Right atrium auricular region (tissue), 2 donors: ENCODE measurements around the gene DTL. TPM values are rescaled to one million over a fixed set of nuclear protein-coding genes. Genes with fewer than 3 reads are reported as not detected.
A peak's percentile ranks its signal among the peaks of the same experiment; 100 is the strongest.

Experiments
- DNase-seq: peaks from one replicate; pipeline ENCODE4 v3.0.0-alpha.2; 2019; ENCODE audit warnings: low spot score
- H3K27ac ChIP-seq, 2 donors: fragments of 200-600 bp; sonication (generic); 1 replicate in 1 of 2; 2 replicates in 1 of 2; pipeline ENCODE4 v1.5.1; 2016 to 2019
- H3K27me3 ChIP-seq, 2 donors: fragments of 200-600 bp; sonication (generic); one replicate each; pipeline versions ENCODE4 v1.5.1 to v1.6.0; 2017 to 2019
- H3K36me3 ChIP-seq: fragments of 200-600 bp; sonication (generic); one replicate; pipeline ENCODE4 v1.5.1; 2016
- H3K4me1 ChIP-seq, 2 donors: fragments of 200-600 bp; sonication (generic); one replicate each; pipeline versions ENCODE4 v1.5.1 to v1.6.0; 2017 to 2019
- H3K4me3 ChIP-seq, 2 donors: fragments of 200-600 bp; sonication (generic); 1 replicate in 1 of 2; 2 replicates in 1 of 2; pipeline ENCODE4 v1.5.1; 2017 to 2019; ENCODE audit warnings: mild to moderate bottlenecking in 1 of 2, moderate library complexity in 1 of 2
- H3K9me3 ChIP-seq, 2 donors: fragments of 200-600 bp; sonication (generic); one replicate each; pipeline ENCODE4 v1.5.1; 2019
- CTCF ChIP-seq, 2 donors: fragments of 200-600 bp; sonication (generic); IDR thresholded peaks; one replicate each; pipeline ENCODE4 v1.5.1; 2019; ENCODE audit warnings: antibody characterized with exemption in 2 of 2
- total RNA-seq, 2 donors: library from RNA; depleted of rRNA; stranded (reverse); fragments of >200 nt; gene quantifications; one replicate each; pipeline ENCODE4 v1.1.0, GENCODE V29; 2016

DTL gene
- total RNA-seq, 2 donors from 2014 or later: 0.08 TPM; not detected in 1

- Histone ChIP-seq H3K9me3 (peaks cover 0 to 9% of the 10 kb centered on the region in 2 donors), H3K27ac (no peak overlapping the region), H3K4me3 (no peak overlapping the region), H3K27me3 (no peaks in the 10 kb centered on the region), H3K36me3 (no peaks in the 10 kb centered on the region), H3K4me1 (no peaks in the 10 kb centered on the region)
- no peak for TF ChIP-seq CTCF (IDR thresholded peaks at IDR 0.05)
- DNase-seq: no peak
Observed at GRCh38 chr1:212060632-212061472, 25.3 kb downstream of the DTL start.

- TF ChIP-seq CTCF (IDR thresholded peaks at IDR 0.05): peak; percentile 42 to 74
- H3K27ac ChIP-seq: no peak overlapping the region
- no peaks in the 10 kb centered on the region for H3K36me3 ChIP-seq
- no peaks in the 10 kb centered on the region for H3K27me3 ChIP-seq
- no peak for DNase-seq
- no peaks in the 10 kb centered on the region for H3K4me1 ChIP-seq
- no peaks in the 10 kb centered on the region for H3K9me3 ChIP-seq
- H3K4me3 ChIP-seq: no peak overlapping the region
Observed at GRCh38 chr1:212062832-212063438, 27.4 kb downstream of the DTL start.

GRCh38 chr1:212067787-212068186, 32.2 kb downstream of the DTL start:
- H3K36me3 ChIP-seq: no peaks in the 10 kb centered on the region
- no peak overlapping the region for H3K4me3 ChIP-seq
- H3K4me1 ChIP-seq: no peaks in the 10 kb centered on the region
- no peaks in the 10 kb centered on the region for H3K27me3 ChIP-seq
- TF ChIP-seq CTCF (IDR thresholded peaks at IDR 0.05): no peak
- H3K27ac ChIP-seq: no peak overlapping the region
- no peak for DNase-seq
- no peaks in the 10 kb centered on the region for H3K9me3 ChIP-seq

GRCh38 chr1:212070720-212071302, 35.3 kb downstream of the DTL start:
- Histone ChIP-seq H3K27ac (peak overlapping the region in 1 of 2 donors; percentile 4), H3K27me3 (no peaks in the 10 kb centered on the region)

GRCh38 chr1:212072047-212072446, 36.5 kb downstream of the DTL start:
- Histone ChIP-seq H3K9me3 (no peaks in the 10 kb centered on the region), H3K27ac (peak overlapping the region in 1 of 2 donors; percentile 4), H3K4me1 (peaks cover 0 to 8% of the 10 kb centered on the region in 2 donors), H3K4me3 (no peak overlapping the region), H3K27me3 (no peaks in the 10 kb centered on the region), H3K36me3 (no peaks in the 10 kb centered on the region)
- TF ChIP-seq CTCF (IDR thresholded peaks at IDR 0.05): no peak
- DNase-seq: no peak

More at GRCh38 chr1:212070720-212071302, 35.3 kb downstream of the DTL start:
- peak; percentile 52 to 83 for TF ChIP-seq CTCF (IDR thresholded peaks at IDR 0.05)
- no peaks in the 10 kb centered on the region for H3K9me3 ChIP-seq
- DNase-seq: no peak
- H3K4me1 ChIP-seq: no peaks in the 10 kb centered on the region
- H3K36me3 ChIP-seq: no peaks in the 10 kb centered on the region
- no peak overlapping the region for H3K4me3 ChIP-seq
